PC-9 (cell line): ENCODE measurements around the gene LIX1L.

ENCODE experiments used
- EZH2 ChIP-seq: fragments of 200-600 bp; sonication (generic); IDR thresholded peaks from 2 replicates; pipeline ENCODE4 v1.8.0; 2017; ENCODE audit warnings: antibody characterized with exemption, low read depth
- TF ChIP-seq, protein P1 (sequence below): fragments of 200-600 bp; sonication (generic); conservative IDR thresholded peaks from 2 replicates; pipeline ENCODE4 v1.6.1; 2017; ENCODE audit warnings: mixed run types, antibody characterized with exemption, mild to moderate bottlenecking, moderate library complexity

GRCh38 chr1:145926686-145927062 lies 31.1 kb downstream of the LIX1L start:
- no peak for TF ChIP-seq EZH2
- TF ChIP-seq, protein P1, sequence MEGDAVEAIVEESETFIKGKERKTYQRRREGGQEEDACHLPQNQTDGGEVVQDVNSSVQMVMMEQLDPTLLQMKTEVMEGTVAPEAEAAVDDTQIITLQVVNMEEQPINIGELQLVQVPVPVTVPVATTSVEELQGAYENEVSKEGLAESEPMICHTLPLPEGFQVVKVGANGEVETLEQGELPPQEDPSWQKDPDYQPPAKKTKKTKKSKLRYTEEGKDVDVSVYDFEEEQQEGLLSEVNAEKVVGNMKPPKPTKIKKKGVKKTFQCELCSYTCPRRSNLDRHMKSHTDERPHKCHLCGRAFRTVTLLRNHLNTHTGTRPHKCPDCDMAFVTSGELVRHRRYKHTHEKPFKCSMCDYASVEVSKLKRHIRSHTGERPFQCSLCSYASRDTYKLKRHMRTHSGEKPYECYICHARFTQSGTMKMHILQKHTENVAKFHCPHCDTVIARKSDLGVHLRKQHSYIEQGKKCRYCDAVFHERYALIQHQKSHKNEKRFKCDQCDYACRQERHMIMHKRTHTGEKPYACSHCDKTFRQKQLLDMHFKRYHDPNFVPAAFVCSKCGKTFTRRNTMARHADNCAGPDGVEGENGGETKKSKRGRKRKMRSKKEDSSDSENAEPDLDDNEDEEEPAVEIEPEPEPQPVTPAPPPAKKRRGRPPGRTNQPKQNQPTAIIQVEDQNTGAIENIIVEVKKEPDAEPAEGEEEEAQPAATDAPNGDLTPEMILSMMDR, result no peak
